SW 1271 (cell line): Measurements from ENCODE around the gene ZNF600.
"Not testable (repeated sequence)": the region's sequence is repeated elsewhere in the genome, so short reads cannot be mapped to it uniquely, and the experiment has no call there.

Source experiments
- DNase-seq, 2 experiments: peaks; one replicate each; lab custom pipeline; 2025; lab: John Stamatoyannopoulos, UW

Gene ZNF600

DNA sequence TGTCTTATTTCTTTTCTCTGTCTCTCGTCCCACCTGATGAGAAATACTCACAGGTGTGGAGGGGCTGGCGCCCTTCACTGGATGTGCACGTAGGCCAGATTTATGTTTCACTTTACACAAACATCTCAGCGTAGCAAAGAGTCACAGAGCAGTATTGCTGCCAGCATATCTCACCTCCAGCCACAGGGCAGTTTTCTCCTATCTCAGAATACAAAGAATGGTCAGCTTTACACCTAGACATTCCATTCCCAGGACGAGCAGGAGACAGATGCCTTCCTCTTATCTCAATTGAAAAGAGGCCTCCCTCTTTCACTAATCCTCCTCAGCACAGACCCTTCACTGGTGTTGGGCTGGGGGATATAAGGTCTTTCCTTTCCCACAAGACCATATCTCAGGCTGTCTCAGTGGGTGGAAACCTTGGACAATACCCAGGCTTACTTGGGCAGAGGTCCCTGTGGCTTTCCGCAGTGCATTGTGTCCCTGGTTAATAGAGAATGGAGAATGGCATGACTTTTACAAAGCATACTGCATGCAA is 44.6 kb downstream of the ZNF600 start:
- DNase-seq: no peak

DNA sequence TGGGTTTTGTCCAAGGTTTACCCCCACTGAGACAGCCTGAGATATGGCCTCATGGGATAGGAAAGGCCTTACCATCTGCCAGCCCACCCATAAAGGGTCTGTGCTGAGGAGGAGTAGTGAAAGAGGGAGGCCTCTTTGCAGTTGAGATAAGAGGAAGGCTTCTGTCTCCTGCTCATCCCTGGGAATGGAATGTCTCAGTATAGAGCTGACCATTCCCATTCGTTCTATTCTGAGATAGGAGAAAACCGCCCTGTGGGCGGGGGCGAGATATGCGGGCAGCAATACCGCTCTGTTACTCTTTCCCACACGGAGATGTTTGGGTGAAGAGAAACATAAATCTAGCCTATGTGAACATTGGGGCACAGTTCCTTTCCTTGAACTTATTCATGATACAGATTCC is 45.2 kb downstream of the ZNF600 start:
- DNase-seq: not testable (repeated sequence)

GRCh38 chr19:52739576-52739975 is 47.0 kb downstream of the ZNF600 start:
- DNase-seq: no peak

GRCh38 chr19:52735734-52736133 is 50.9 kb downstream of the ZNF600 start:
- no peak for DNase-seq

DNA sequence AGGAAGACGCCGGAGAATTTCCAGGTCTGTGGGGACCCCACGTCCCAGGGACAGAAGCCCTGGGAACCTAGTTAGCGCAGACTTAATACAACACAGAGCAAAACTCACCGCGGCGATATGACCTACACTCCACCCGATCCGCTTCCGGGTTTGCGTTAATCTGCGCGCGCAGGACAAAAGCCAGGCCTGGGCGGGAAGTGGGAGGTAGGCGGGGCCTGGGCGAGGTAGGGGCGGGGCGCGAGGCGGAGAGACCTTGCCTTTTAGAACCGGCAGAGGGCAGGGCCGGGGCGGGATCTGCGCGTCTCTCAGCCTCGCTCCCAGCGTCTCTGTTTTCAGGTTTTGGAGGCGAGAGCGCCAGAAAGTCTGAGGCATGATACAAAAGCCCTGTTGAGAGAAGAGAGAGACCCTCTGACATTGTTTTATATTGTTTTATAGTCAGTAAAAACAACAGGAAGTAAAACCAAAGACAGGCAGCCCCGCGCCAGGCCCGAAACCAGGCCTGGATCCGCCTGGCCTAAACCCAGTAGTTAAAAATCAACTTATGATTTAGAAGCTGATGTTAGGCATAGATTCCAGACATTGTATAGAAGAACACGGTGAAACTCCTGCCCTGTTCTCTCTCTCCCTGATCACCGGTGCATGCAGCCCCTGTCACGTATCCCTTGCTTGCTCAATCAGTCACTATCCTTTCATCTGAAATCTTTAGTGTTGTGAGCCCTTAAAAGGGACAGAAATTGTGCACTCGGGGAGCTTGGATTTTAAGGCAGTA is 51.5 kb downstream of the ZNF600 start, which contains the start of gene ZNF611:
TSS of gene ZNF611 (minus strand) at position 152 of the 769 bp plus-strand sequence. CDS start 19,150 bp downstream, outside the sequence.
- DNase-seq: peak; percentile 63 to 82

DNA sequence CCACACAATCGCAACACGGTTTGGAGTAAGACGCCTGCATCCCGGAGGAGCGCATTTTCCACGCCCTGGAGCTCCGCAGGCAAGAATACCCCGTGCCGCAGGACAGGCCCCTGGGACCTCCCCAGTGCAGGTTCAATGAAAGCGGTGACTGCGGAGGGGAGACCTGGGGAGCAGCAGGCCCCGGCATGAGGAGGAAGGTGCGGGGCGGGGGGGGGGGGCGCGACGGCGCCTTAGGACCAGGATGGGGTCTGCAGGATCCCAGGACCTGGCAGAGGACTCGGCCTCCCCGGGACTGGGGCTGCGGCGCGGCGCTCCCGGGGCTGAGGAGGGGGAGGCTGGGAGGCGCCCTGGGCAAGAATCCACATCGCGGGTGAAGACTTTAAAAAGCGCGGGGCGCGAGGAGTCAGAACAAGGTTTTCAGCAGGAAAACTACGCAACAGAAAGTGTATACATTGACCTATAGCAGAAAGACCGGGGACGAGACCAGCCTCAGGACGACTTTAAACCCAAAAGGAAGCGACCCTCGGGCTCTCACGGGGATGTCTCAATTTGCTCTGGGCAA is 52.2 kb downstream of the ZNF600 start:
- DNase-seq: no peak

GRCh38 chr19:52726051-52726450 is 60.5 kb downstream of the ZNF600 start:
- DNase-seq: not testable (repeated sequence)

GRCh38 chr19:52725528-52725961 is 61.0 kb downstream of the ZNF600 start:
- DNase-seq: no peak

DNA sequence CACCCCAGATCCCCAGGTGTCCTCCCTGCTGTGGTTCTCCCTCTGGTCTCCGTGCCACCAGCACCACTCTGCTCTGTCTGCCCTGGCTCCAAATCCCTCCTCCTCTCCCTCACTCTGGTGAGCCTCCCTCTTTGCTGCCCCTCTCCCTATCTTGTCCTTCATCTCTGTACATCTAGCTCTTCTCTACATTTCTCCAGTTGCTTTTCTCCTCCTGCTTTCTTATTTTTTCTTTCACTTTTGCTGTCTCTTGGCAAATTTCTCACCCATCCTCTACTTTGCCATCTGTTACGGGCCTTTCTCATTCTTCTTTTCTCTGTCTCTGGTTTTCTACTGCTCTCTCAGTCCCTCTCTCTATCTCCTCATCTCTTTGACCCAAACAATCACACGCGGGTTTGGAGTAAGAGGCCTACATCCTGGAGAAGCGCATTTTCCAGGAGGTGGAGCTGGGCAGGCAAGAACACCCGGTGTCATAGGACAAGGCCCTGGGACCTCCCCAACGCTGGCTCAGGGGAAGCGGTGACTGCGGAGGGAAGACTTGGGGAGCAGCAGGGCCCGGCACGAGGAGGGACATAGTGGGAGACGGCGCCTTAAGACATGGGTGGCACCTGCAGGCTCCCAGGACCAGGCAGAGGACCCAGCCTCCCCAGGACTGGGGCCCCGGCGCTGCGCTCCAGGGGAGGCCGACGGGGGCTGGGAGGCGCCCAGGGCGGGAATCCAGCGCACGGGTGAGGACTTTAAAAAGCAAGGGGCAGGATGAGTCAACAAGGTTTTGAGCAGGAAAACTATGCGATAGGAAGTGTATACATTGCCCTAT is 61.7 kb downstream of the ZNF600 start:
- DNase-seq: no peak

- DNase-seq: not testable (repeated sequence)
These were observed 62.5 kb downstream of the ZNF600 start for GRCh38 chr19:52723907-52724598.

- DNase-seq: peak; percentile 41 to 64
These were observed 64.3 kb downstream of the ZNF600 start for GRCh38 chr19:52722062-52723003.

GRCh38 chr19:52720541-52720940 is 66.0 kb downstream of the ZNF600 start:
- not testable (repeated sequence) for DNase-seq

- no peak for DNase-seq
These were observed 70.1 kb downstream of the ZNF600 start for GRCh38 chr19:52716522-52716921.

DNA sequence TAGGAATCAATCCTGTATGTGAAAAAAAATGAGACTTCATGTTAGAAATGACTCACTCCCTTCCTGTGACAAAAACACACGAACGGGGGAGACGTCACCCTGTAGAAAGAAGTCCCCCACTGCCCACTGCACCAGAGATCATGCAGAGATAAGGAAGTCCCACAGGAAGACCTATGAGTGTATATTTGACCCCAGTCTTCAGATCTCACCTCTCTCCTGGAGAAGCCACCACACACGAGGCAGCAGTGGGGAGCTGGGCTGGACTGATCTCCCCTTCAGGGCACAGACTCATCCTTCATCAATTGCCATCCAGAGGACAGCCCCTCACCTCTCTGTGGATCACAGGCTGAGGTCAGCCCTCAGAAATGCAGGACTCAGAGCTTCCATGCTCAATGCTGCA is 70.7 kb downstream of the ZNF600 start:
- DNase-seq: not testable (repeated sequence)

DNA sequence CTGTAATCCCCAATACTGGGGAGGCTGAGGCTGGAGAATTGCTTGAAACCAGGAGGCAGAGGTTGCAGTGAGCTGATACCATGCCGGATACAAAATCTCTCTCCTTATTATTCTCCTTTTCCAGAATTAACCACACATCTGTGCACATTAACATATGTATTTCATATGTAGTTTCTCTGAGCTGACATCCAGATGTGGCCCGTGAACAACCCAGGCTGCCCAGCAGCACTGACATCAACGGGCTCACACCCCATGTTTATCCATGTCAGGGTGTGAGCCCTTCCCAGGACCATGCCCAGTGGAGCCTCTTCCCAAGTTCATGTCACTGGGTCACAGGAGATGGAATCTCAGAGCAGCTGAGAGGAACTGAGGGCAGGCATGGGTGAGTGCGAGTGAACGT is 71.3 kb downstream of the ZNF600 start:
- not testable (repeated sequence) for DNase-seq
